Loucy (cell line): ENCODE results near the gene RAB7B.

Source experiments
- H2AFZ ChIP-seq: fragments of 200-600 bp; sonication (generic); 2 replicates; pipeline ENCODE4 v1.6.0; 2016; ENCODE audit warnings: antibody characterized with exemption, mild to moderate bottlenecking, low read length, moderate library complexity
- H3F3A ChIP-seq: fragments of 200-600 bp; 2 replicates; pipeline ENCODE4 v1.6.0; 2016; ENCODE audit warnings: antibody characterized with exemption, low read depth, mild to moderate bottlenecking
- H3K27me3 ChIP-seq: fragments of 200-600 bp; sonication (generic); 2 replicates; pipeline ENCODE4 v1.6.1; 2014; ENCODE audit warnings: low read length, mild to moderate bottlenecking; ENCODE audit not compliant: insufficient read depth, poor library complexity, severe bottlenecking
- H3K36me3 ChIP-seq: fragments of 200-600 bp; sonication (generic); 2 replicates; pipeline ENCODE4 v1.6.1; 2016; ENCODE audit warnings: low read length; ENCODE audit not compliant: insufficient read depth
- H3K4me1 ChIP-seq: fragments of 200-600 bp; sonication (generic); 2 replicates; pipeline ENCODE4 v1.5.1; 2014; ENCODE audit warnings: low read length, mild to moderate bottlenecking; ENCODE audit not compliant: insufficient read depth, poor library complexity, severe bottlenecking
- H3K4me2 ChIP-seq: fragments of 200-600 bp; sonication (generic); 2 replicates; pipeline ENCODE4 v1.6.0; 2014; ENCODE audit warnings: antibody characterized with exemption, low read length, low read depth, mild to moderate bottlenecking; ENCODE audit not compliant: poor library complexity, severe bottlenecking
- H3K4me3 ChIP-seq: fragments of 200-600 bp; sonication (generic); 2 replicates; pipeline ENCODE4 v1.5.1; 2014; ENCODE audit warnings: low read length, mild to moderate bottlenecking, mixed read lengths; ENCODE audit not compliant: poor library complexity, severe bottlenecking
- H3K79me2 ChIP-seq: fragments of 200-600 bp; sonication (generic); 2 replicates; pipeline ENCODE4 v1.6.1; 2014; ENCODE audit warnings: low read length; ENCODE audit not compliant: insufficient read depth
- H3K9ac ChIP-seq: fragments of 200-600 bp; sonication (generic); 2 replicates; pipeline ENCODE4 v1.6.0; 2014; ENCODE audit warnings: mild to moderate bottlenecking, low read depth, low read length, moderate library complexity; ENCODE audit not compliant: poor library complexity, severe bottlenecking
- H3K9me2 ChIP-seq: fragments of 200-600 bp; sonication (generic); replicated peaks from 2 replicates; pipeline ENCODE4 v1.6.1; 2016; ENCODE audit warnings: low read depth, low read length, mixed read lengths
- H3K9me3 ChIP-seq: fragments of 200-600 bp; sonication (generic); 2 replicates; pipeline ENCODE4 v1.6.1; 2014; ENCODE audit warnings: mild to moderate bottlenecking, antibody characterized with exemption, low read length, low read depth; ENCODE audit not compliant: insufficient read depth
- H4K20me1 ChIP-seq: fragments of 200-600 bp; sonication (generic); 2 replicates; pipeline ENCODE4 v1.6.0; 2014; ENCODE audit warnings: antibody characterized with exemption, low read length, mild to moderate bottlenecking; ENCODE audit not compliant: insufficient read depth, poor library complexity, severe bottlenecking
- CTCF ChIP-seq: fragments of 200-600 bp; sonication (generic); conservative IDR thresholded peaks from 2 replicates; pipeline ENCODE4 v1.5.1; 2014; ENCODE audit warnings: mild to moderate bottlenecking, antibody characterized with exemption, low read length
- EZH2phosphoT487 ChIP-seq: fragments of 200-600 bp; IDR thresholded peaks from 2 replicates; pipeline ENCODE4 v1.6.1; 2018; ENCODE audit warnings: antibody characterized with exemption, mild to moderate bottlenecking, moderate library complexity, borderline replicate concordance

RAB7B gene

GRCh38 chr1:205972491-205973168 lies 30.6 kb downstream of the RAB7B start:
- Histone ChIP-seq H3K36me3 (no peaks in the 10 kb centered on the region), H3K9me3 (no peaks in the 10 kb centered on the region), H3K9ac (no peak overlapping the region), H3K27me3 (no peaks in the 10 kb centered on the region), H3K4me2 (no peak overlapping the region), H2AFZ (no peak overlapping the region), H3K79me2 (no peaks in the 10 kb centered on the region), H3K9me2 (no peaks in the 10 kb centered on the region), H3K4me1 (no peaks in the 10 kb centered on the region), H3K4me3 (no peak overlapping the region), H4K20me1 (no peaks in the 10 kb centered on the region), H3F3A (no peaks in the 10 kb centered on the region)
- TF ChIP-seq CTCF (no peak), EZH2phosphoT487 (no peak)

GRCh38 chr1:205972081-205972480 lies 31.1 kb downstream of the RAB7B start:
- no peaks in the 10 kb centered on the region for H3K4me1 ChIP-seq
- no peaks in the 10 kb centered on the region for H4K20me1 ChIP-seq
- no peaks in the 10 kb centered on the region for H3F3A ChIP-seq
- H3K9me3 ChIP-seq = no peaks in the 10 kb centered on the region
- TF ChIP-seq EZH2phosphoT487 = no peak
- no peak for TF ChIP-seq CTCF
- no peaks in the 10 kb centered on the region for H3K9me2 ChIP-seq
- no peak overlapping the region for H2AFZ ChIP-seq
- H3K79me2 ChIP-seq = no peaks in the 10 kb centered on the region
- no peaks in the 10 kb centered on the region for H3K36me3 ChIP-seq
- no peak overlapping the region for H3K4me2 ChIP-seq
- H3K4me3 ChIP-seq = no peak overlapping the region
- no peak overlapping the region for H3K9ac ChIP-seq
- H3K27me3 ChIP-seq = no peaks in the 10 kb centered on the region

GRCh38 chr1:205971082-205971481 lies 32.1 kb downstream of the RAB7B start:
- H3K4me1 ChIP-seq = no peaks in the 10 kb centered on the region
- TF ChIP-seq CTCF = no peak
- TF ChIP-seq EZH2phosphoT487 = no peak
- H3K79me2 ChIP-seq = no peaks in the 10 kb centered on the region
- no peak overlapping the region for H3K4me2 ChIP-seq
- no peaks in the 10 kb centered on the region for H3K9me2 ChIP-seq
- H3K27me3 ChIP-seq = no peaks in the 10 kb centered on the region
- no peak overlapping the region for H2AFZ ChIP-seq
- H3K36me3 ChIP-seq = no peaks in the 10 kb centered on the region
- no peak overlapping the region for H3K9ac ChIP-seq
- H3K4me3 ChIP-seq = no peak overlapping the region
- no peaks in the 10 kb centered on the region for H3F3A ChIP-seq
- no peaks in the 10 kb centered on the region for H4K20me1 ChIP-seq
- no peaks in the 10 kb centered on the region for H3K9me3 ChIP-seq
